Measurements from ENCODE around the gene PRLHR. TPM values are rescaled to one million over a fixed set of nuclear protein-coding genes. Genes with fewer than 3 reads are reported as not detected.

PRLHR gene
- total RNA-seq, 4 donors from 2014 or later, result not detected

DNA sequence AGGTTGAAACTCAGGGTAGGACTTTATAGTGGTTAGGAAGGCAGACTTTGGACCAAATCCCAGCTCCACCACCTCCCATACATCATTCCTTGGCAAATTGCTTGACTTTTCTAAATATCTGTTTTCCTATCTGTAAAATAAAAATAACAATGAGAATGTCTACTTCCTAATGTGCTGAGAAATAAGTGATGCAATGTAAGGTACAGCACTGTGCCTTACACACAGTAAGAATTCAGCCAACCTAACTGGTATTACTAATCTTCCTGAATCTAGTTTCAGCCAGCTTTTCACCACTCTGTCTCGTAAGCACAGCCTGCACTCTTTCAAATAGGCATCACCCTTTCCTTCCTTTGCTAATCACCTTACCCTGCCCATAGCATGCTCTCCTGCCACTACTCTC, 9.7 kb downstream of the PRLHR start:
- no peaks in the 10 kb centered on the region for H3K4me1 ChIP-seq
- intact Hi-C loops (cut with DNase I; ENCODE audit: low total_unique reads) (no loop called here), in situ Hi-C loops (cut with MboI; ENCODE audit: low sequenced_read_pairs in 4 of 4) (no loop called here)
- no peak overlapping the region for H3K27ac ChIP-seq
- TF ChIP-seq, protein P1, sequence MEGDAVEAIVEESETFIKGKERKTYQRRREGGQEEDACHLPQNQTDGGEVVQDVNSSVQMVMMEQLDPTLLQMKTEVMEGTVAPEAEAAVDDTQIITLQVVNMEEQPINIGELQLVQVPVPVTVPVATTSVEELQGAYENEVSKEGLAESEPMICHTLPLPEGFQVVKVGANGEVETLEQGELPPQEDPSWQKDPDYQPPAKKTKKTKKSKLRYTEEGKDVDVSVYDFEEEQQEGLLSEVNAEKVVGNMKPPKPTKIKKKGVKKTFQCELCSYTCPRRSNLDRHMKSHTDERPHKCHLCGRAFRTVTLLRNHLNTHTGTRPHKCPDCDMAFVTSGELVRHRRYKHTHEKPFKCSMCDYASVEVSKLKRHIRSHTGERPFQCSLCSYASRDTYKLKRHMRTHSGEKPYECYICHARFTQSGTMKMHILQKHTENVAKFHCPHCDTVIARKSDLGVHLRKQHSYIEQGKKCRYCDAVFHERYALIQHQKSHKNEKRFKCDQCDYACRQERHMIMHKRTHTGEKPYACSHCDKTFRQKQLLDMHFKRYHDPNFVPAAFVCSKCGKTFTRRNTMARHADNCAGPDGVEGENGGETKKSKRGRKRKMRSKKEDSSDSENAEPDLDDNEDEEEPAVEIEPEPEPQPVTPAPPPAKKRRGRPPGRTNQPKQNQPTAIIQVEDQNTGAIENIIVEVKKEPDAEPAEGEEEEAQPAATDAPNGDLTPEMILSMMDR (IDR thresholded peaks at IDR 0.05 in 4 of 5, conservative IDR thresholded peaks at IDR 0.05 in 1 of 5), result no peak
- no peak for TF ChIP-seq POLR2A (IDR thresholded peaks at IDR 0.05)
- no peak overlapping the region for H3K4me3 ChIP-seq
- DNase-seq, result no peak
- H3K9me3 ChIP-seq, result no peaks in the 10 kb centered on the region
- ATAC-seq, result no peak
- no peaks in the 10 kb centered on the region for H3K36me3 ChIP-seq
- no peaks in the 10 kb centered on the region for H3K27me3 ChIP-seq

DNA sequence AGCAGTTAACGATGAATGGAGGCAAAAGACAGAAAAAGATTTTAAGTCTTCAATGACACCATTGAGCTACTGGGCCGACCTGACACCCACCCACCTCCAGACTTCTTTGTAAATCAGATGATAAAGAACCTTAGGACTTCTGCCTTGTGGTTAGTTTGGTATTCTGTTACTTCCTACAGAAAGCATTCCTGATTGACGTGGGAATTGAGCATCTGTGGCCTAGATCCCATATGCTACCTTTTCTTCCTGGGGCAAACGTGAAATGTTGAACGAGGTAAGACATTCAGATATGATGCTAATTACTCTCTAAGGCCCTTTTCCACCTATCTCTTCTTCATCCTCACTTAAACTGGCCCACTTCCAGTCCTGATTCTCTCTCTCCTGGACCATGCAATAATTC, 10.2 kb downstream of the PRLHR start:
- in situ Hi-C loops (cut with MboI; ENCODE audit: low sequenced_read_pairs in 4 of 4) (no loop called here), intact Hi-C loops (cut with DNase I; ENCODE audit: low total_unique reads) (no loop called here)
- ATAC-seq, result no peak
- no peak overlapping the region for H3K27ac ChIP-seq
- no peaks in the 10 kb centered on the region for H3K27me3 ChIP-seq
- no peak overlapping the region for H3K4me3 ChIP-seq
- TF ChIP-seq, protein P1 (IDR thresholded peaks at IDR 0.05 in 4 of 5, conservative IDR thresholded peaks at IDR 0.05 in 1 of 5), result no peak
- TF ChIP-seq POLR2A (IDR thresholded peaks at IDR 0.05), result no peak
- no peaks in the 10 kb centered on the region for H3K4me1 ChIP-seq
- no peaks in the 10 kb centered on the region for H3K36me3 ChIP-seq
- no peaks in the 10 kb centered on the region for H3K9me3 ChIP-seq
- DNase-seq, result no peak

DNA sequence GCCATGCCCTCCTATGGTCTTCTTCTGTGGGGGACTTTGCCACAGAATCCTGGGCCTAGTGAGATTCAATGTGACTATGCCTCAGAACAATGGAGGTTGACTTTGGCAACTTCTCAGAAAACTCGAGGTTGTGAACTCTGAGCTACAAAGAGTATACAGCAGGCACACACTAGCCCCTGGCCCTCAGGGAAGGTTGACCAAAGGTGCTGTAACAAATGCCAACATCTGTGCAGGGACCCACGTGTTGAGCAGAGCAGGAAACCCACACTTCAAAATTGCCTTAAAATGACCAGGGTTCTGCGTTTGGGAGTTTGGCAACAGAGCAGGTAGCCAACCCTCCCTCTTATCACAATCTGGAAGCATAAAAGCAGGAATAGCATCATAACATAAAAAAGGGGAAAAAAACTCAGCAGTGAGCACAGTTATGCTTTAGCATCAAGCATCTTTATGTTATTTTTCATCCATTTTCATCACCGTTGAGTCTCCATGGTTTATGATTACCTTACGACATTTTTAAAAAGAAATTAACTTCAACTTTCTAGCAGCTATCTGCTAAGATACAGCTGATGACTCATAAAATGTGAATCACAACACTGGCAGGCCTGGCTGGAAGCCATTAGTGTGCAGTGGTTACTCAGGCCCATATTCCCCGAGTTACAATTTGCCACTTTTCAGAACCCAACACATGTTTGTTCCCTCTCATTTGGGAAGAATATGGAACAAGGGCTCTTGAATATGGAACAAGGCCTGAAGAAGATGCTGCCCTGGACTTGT, 11.1 kb downstream of the PRLHR start:
- in situ Hi-C loops (cut with MboI; ENCODE audit: low sequenced_read_pairs in 4 of 4) (no loop called here), intact Hi-C loops (cut with DNase I; ENCODE audit: low total_unique reads) (no loop called here)
- no peak overlapping the region for H3K4me3 ChIP-seq
- no peaks in the 10 kb centered on the region for H3K36me3 ChIP-seq
- H3K27me3 ChIP-seq, result no peaks in the 10 kb centered on the region
- DNase-seq, result no peak
- TF ChIP-seq, protein P1 (IDR thresholded peaks at IDR 0.05 in 4 of 5, conservative IDR thresholded peaks at IDR 0.05 in 1 of 5), result no peak
- TF ChIP-seq POLR2A (IDR thresholded peaks at IDR 0.05), result no peak
- H3K27ac ChIP-seq, result no peak overlapping the region
- ATAC-seq, result no peak
- H3K9me3 ChIP-seq, result no peaks in the 10 kb centered on the region
- H3K4me1 ChIP-seq, result no peaks in the 10 kb centered on the region

DNA sequence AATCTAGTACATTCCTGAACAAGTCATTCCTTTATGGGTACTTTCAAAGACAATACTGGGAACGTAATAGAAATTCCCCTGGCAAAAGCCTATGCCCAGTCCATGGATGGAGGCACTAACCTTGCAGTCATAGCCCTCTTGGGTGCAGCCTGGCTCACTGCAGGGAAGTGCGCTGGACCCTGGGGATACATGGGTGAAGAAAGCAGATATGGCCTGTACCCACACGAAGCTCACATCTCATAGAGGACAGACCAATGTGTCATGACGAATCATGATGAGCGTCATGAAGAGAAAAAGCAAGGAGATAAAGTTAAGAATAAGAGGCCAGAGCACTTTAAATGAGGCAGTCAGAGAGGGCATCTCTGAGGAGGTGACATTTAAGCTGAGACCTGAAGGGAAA, 11.8 kb downstream of the PRLHR start:
- Histone ChIP-seq H3K4me1 (no peaks in the 10 kb centered on the region), H3K4me3 (no peak overlapping the region), H3K27ac (no peak overlapping the region), H3K27me3 (no peaks in the 10 kb centered on the region), H3K36me3 (no peaks in the 10 kb centered on the region), H3K9me3 (no peaks in the 10 kb centered on the region)
- no peak for ATAC-seq
- intact Hi-C loops (cut with DNase I; ENCODE audit: low total_unique reads), result no loop called here
- in situ Hi-C loops (cut with MboI; ENCODE audit: low sequenced_read_pairs in 4 of 4), result no loop called here
- TF ChIP-seq, protein P1 (IDR thresholded peaks at IDR 0.05 in 4 of 5, conservative IDR thresholded peaks at IDR 0.05 in 1 of 5), result no peak
- no peak for TF ChIP-seq POLR2A (IDR thresholded peaks at IDR 0.05)
- no peak for DNase-seq

DNA sequence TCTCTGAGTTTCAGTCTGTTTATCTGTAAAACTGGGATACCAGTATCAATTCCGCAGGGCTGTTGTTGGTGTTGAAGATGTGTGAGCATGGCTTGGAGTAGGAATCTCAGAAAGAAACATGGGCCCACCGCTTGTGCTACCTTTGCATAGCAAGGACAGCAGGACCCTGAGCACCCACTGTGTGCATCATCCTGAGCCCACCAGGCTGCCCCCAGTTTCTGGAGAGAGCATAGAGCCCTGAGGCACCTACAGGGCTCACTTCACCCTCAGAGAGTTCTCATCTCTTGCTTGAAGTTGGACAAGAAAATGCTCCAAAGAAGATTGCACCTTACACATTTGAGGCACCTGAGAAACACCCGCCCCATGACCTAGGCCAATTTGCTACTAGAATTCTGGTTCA, 12.9 kb downstream of the PRLHR start:
- ATAC-seq (no peak), DNase-seq (no peak)
- Histone ChIP-seq H3K4me1 (no peaks in the 10 kb centered on the region), H3K9me3 (no peaks in the 10 kb centered on the region), H3K27me3 (no peaks in the 10 kb centered on the region), H3K36me3 (no peaks in the 10 kb centered on the region), H3K4me3 (no peak overlapping the region), H3K27ac (no peak overlapping the region)
- intact Hi-C loops (cut with DNase I; ENCODE audit: low total_unique reads), result no loop called here
- TF ChIP-seq, protein P1 (IDR thresholded peaks at IDR 0.05 in 4 of 5, conservative IDR thresholded peaks at IDR 0.05 in 1 of 5), result no peak
- TF ChIP-seq POLR2A (IDR thresholded peaks at IDR 0.05), result no peak
- in situ Hi-C loops (cut with MboI; ENCODE audit: low sequenced_read_pairs in 4 of 4), result no loop called here
